Endothelial cell of umbilical vein (primary cell): ENCODE results near the gene ETS1. TPM values are rescaled to one million over a fixed set of nuclear protein-coding genes. Genes with fewer than 3 reads are reported as not detected.

Experiments used
- BruUV-seq: library from RNA; stranded (reverse); fragments of 400-500 nt; replicated peaks from 2 replicates; lab custom pipeline; 2021; lab: Mats Ljungman, UMichigan
- CTCF ChIA-PET: fragments of 300-600, 350-600 bp; sonication (Branson Sonifier 250); formaldehyde crosslinking; loops from one replicate; lab custom pipeline; 2021; ENCODE audit warnings: antibody characterized with exemption, inconsistent platforms; lab: Charles Lee
- POLR2A ChIA-PET: fragments of 300-600, 350-600 bp; sonication (Branson Sonifier 250); formaldehyde crosslinking; loops from one replicate; lab custom pipeline; 2021; ENCODE audit warnings: antibody characterized with exemption, inconsistent platforms; lab: Charles Lee
- DNase-seq: peaks from one replicate; pipeline ENCODE4 v3.0.0-alpha.2; 2011; ENCODE audit warnings: low read depth, low spot score
- FAIRE-seq: peaks from 2 replicates; lab custom pipeline; 2011; peaks lifted over from hg19 to GRCh38; lab: Jason Lieb, UNC
- H2AFZ ChIP-seq: 2 replicates; pipeline ENCODE4 v1.6.0; 2012; ENCODE audit warnings: low read depth, low read length, control low read depth, inconsistent platforms
- H3K27ac ChIP-seq: 2 replicates; pipeline ENCODE4 v1.5.1; 2011; ENCODE audit warnings: low read depth, mild to moderate bottlenecking, control low read depth, low read length, moderate library complexity; ENCODE audit not compliant: insufficient read depth
- H3K27me3 ChIP-seq, 2 experiments: 2 replicates each; pipeline versions ENCODE4 v1.6.0 to v1.6.1; 2011; ENCODE audit warnings: low read length in 2 of 2, mixed read lengths in 1 of 2; ENCODE audit not compliant: control insufficient read depth in 2 of 2, insufficient read depth in 2 of 2
- H3K36me3 ChIP-seq, 2 experiments: 2 replicates in 1 of 2; 3 replicates in 1 of 2; pipeline ENCODE4 v1.5.1; 2011; ENCODE audit warnings: low read length in 2 of 2, mild to moderate bottlenecking in 1 of 2, moderate library complexity in 1 of 2; ENCODE audit not compliant: control insufficient read depth in 2 of 2, insufficient read depth in 2 of 2; ENCODE audit errors: extremely low read depth in 1 of 2
- H3K4me1 ChIP-seq: 3 replicates; pipeline ENCODE4 v1.5.1; 2011; ENCODE audit warnings: mild to moderate bottlenecking, low read length; ENCODE audit not compliant: control insufficient read depth, insufficient read depth; ENCODE audit errors: extremely low read depth
- H3K4me2 ChIP-seq: 2 replicates; pipeline ENCODE4 v1.6.1; 2011; ENCODE audit warnings: low read length, control low read depth, mixed read lengths; ENCODE audit not compliant: insufficient read depth
- H3K4me3 ChIP-seq, 3 experiments: fragments of 200-600 bp in 1 of 3; sonication (generic), shearing (Covaris generic) in 1 of 3; replicated peaks in 1 of 3; 2 replicates each; pipeline ENCODE4 v1.5.1; 2011 to 2016; ENCODE audit warnings: control low read depth in 3 of 3, low read length in 3 of 3, mild to moderate bottlenecking in 2 of 3, inconsistent platforms in 1 of 3, low read depth in 1 of 3, moderate library complexity in 1 of 3; ENCODE audit not compliant: insufficient read depth in 1 of 3
- H3K79me2 ChIP-seq: 2 replicates; pipeline ENCODE4 v1.6.0; 2012; ENCODE audit warnings: low read length, inconsistent platforms; ENCODE audit not compliant: control insufficient read depth, insufficient read depth
- H3K9ac ChIP-seq: replicated peaks from 2 replicates; pipeline ENCODE3; 2011; ENCODE audit warnings: low read length, control low read depth; ENCODE audit not compliant: insufficient read depth; ENCODE audit errors: extremely low read depth
- H3K9me1 ChIP-seq: replicated peaks from 3 replicates; pipeline ENCODE4 v1.6.0; 2011; ENCODE audit warnings: mild to moderate bottlenecking, low read length; ENCODE audit not compliant: control insufficient read depth, insufficient read depth; ENCODE audit errors: extremely low read depth
- H3K9me3 ChIP-seq: replicated peaks from 2 replicates; pipeline ENCODE4 v1.5.1; 2012; ENCODE audit warnings: low read length, inconsistent platforms; ENCODE audit not compliant: control insufficient read depth, insufficient read depth
- H4K20me1 ChIP-seq: replicated peaks from 2 replicates; pipeline ENCODE3; 2011; ENCODE audit warnings: mild to moderate bottlenecking, low read length; ENCODE audit not compliant: control insufficient read depth, insufficient read depth; ENCODE audit errors: extremely low read depth
- EZH2 ChIP-seq: IDR thresholded peaks from 2 replicates; pipeline ENCODE4 v1.6.1; 2012; ENCODE audit warnings: borderline replicate concordance, low read depth, mild to moderate bottlenecking, moderate library complexity, low read length, inconsistent platforms; ENCODE audit not compliant: severe bottlenecking
- FOS ChIP-seq: IDR thresholded peaks from 2 replicates; pipeline ENCODE4 v1.6.1; 2011; ENCODE audit warnings: mild to moderate bottlenecking, low read length, moderate library complexity, borderline replicate concordance; ENCODE audit not compliant: insufficient read depth
- GATA2 ChIP-seq: IDR thresholded peaks from 2 replicates; pipeline ENCODE4 v1.7.0; 2011; ENCODE audit warnings: low read depth, mild to moderate bottlenecking, moderate library complexity, mixed read lengths, low read length; ENCODE audit not compliant: insufficient read length, insufficient read depth
- JUN ChIP-seq: IDR thresholded peaks from 2 replicates; pipeline ENCODE4 v1.6.1; 2011; ENCODE audit warnings: borderline replicate concordance, low read depth; ENCODE audit not compliant: insufficient read length, insufficient read depth
- MYC ChIP-seq: IDR thresholded peaks from one replicate; pipeline ENCODE4 v1.6.1; 2011; ENCODE audit warnings: mild to moderate bottlenecking, low read depth, low read length
- POLR2A ChIP-seq: IDR thresholded peaks from 2 replicates; pipeline ENCODE4 v1.6.1; 2012; ENCODE audit warnings: low read depth, mild to moderate bottlenecking, control low read depth, low read length
- POLR2AphosphoS5 ChIP-seq: IDR thresholded peaks from 2 replicates; pipeline ENCODE4 v1.6.1; 2012; ENCODE audit warnings: low read depth, mild to moderate bottlenecking, control low read depth, low read length, moderate library complexity; ENCODE audit not compliant: insufficient read depth
- dilution Hi-C: fragments of 300-500 bp; cut with MboI; formaldehyde crosslinking; loops from one replicate; pipeline ENCODE4 v1.15.0; 2019; ENCODE audit warnings: low sequenced_read_pairs; ENCODE audit not compliant: extremely low pct_ligation_motif_present
- intact Hi-C: fragments of 100-400 bp; cut with micrococcal nuclease; formaldehyde crosslinking; loops from one replicate; pipeline ENCODE4 v1.10.0; 2022
- polyA plus RNA-seq, 4 experiments: library from polyadenylated mRNA; depleted of rRNA in 3 of 4; stranded (reverse) in 3 of 4; unstranded in 1 of 4; fragments of >200 nt; gene quantifications; 2 replicates each; pipeline versions ENCODE4 v1.2.1 to v1.2.3, GENCODE V29; 2011 to 2012; ENCODE audit warnings: missing spikeins in 1 of 4
- total RNA-seq: library from RNA; stranded (reverse); gene quantifications from 2 replicates; pipeline ENCODE4 v1.2.3, GENCODE V29; 2021
- TF ChIP-seq, protein P1 (sequence below), 2 donors: IDR thresholded peaks; 1 replicate in 1 of 2; 2 replicates in 1 of 2; pipeline ENCODE4 v1.5.1; 2011; ENCODE audit warnings: low read length in 2 of 2, mild to moderate bottlenecking in 2 of 2, moderate library complexity in 2 of 2, control low read depth in 1 of 2, inconsistent platforms in 1 of 2, low read depth in 1 of 2; ENCODE audit not compliant: insufficient read depth in 1 of 2; ENCODE audit errors: extremely low read depth in 1 of 2
- TF ChIP-seq, protein P2 (sequence below): IDR thresholded peaks from 2 replicates; pipeline ENCODE4 v1.6.1; 2011; ENCODE audit not compliant: insufficient read depth, insufficient read length

ETS1 gene
- total and polyA plus RNA-seq, 2 donors (not counting 3 experiments of a cell fraction or from before 2014, with no cell fraction given), result 34.2 to 115 TPM

DNA sequence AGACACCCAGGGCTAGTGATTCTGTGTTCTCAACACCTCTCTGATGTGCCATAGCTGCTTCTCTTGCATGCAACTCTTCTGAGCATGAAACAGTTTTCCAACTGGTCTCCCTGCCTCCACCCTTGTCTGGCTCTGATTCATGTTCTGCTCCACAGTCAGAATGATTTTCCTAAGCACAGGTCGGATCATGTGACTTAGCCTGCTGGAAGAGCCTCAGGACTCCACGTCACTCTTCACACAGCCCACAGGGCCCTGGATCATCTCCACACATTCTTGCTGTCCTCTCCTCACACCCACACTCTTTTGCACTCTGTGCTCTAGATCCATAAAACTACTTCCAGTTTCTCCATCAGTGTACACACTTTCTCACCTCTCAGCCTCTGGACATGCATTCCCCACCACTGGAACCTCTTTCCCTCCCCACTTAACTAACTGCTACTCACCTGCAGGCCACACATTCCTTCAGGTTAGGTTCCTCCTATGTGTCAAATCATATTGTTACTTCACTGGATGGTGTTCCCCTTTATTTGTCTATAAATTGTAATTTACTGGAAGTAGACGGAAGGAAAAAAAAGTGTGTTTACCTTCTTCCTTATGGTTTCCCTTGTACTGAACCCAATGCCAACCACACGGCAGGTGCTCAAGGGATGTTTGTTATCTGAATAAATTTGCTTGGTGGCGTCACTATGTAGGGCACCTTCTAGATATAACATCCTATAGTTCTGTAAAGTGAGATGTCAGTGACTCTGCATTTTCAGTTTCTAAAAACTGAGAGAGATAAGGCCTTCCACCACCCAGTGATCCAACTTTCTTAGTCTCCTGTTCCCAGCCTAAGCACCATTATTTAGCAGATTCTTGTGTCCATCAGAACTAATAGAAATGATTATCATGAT lies 133.7 kb downstream of the ETS1 start:
- Histone ChIP-seq H3K4me2 (no peak overlapping the region), H3K4me1 (peaks cover 10% of the 10 kb centered on the region), H2AFZ (no peak overlapping the region), H3K4me3 (no peak overlapping the region), H4K20me1 (no peaks in the 10 kb centered on the region), H3K27ac (no peak overlapping the region), H3K79me2 (no peaks in the 10 kb centered on the region), H3K9me3 (no peaks in the 10 kb centered on the region), H3K36me3 (no peaks in the 10 kb centered on the region), H3K9me1 (no peaks in the 10 kb centered on the region), H3K27me3 (no peaks in the 10 kb centered on the region), H3K9ac (no peak overlapping the region)
- no TSS peak for BruUV-seq
- ChIA-PET CTCF (interaction anchor here (1.2 to 1.4 kb wide), 2 partner anchors 12 to 163 kb away, joined by 3 to 4 read pairs; no protein-coding TSS in a partner anchor), POLR2A (no interaction called here)
- no peak for TF ChIP-seq MYC
- TF ChIP-seq, protein P1, sequence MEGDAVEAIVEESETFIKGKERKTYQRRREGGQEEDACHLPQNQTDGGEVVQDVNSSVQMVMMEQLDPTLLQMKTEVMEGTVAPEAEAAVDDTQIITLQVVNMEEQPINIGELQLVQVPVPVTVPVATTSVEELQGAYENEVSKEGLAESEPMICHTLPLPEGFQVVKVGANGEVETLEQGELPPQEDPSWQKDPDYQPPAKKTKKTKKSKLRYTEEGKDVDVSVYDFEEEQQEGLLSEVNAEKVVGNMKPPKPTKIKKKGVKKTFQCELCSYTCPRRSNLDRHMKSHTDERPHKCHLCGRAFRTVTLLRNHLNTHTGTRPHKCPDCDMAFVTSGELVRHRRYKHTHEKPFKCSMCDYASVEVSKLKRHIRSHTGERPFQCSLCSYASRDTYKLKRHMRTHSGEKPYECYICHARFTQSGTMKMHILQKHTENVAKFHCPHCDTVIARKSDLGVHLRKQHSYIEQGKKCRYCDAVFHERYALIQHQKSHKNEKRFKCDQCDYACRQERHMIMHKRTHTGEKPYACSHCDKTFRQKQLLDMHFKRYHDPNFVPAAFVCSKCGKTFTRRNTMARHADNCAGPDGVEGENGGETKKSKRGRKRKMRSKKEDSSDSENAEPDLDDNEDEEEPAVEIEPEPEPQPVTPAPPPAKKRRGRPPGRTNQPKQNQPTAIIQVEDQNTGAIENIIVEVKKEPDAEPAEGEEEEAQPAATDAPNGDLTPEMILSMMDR (IDR thresholded peaks at IDR 0.05; ENCODE audit: extremely low read depth in 1 of 2, insufficient read depth in 1 of 2, low read depth in 1 of 2, low read length in 2 of 2), result no peak
- TF ChIP-seq JUN, result no peak
- no peak for TF ChIP-seq POLR2AphosphoS5
- no peak for TF ChIP-seq EZH2
- TF ChIP-seq POLR2A, result no peak
- TF ChIP-seq, protein P2, sequence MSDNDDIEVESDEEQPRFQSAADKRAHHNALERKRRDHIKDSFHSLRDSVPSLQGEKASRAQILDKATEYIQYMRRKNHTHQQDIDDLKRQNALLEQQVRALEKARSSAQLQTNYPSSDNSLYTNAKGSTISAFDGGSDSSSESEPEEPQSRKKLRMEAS, result no peak
- no peak for TF ChIP-seq GATA2
- no peak for TF ChIP-seq FOS
- dilution Hi-C loops (no loop called here), intact Hi-C loops (no loop called here)
- FAIRE-seq (no peak), DNase-seq (no peak)
